CD8-positive, alpha-beta memory T cell (primary cell): ENCODE data around the gene ATP9B. TPM values are rescaled to one million over a fixed set of nuclear protein-coding genes. Genes with fewer than 3 reads are reported as not detected.

Source experiments
- CTCF ChIA-PET: fragments of 350-600 bp; sonication (Branson Sonifier 250); formaldehyde crosslinking; loops from one replicate; lab custom pipeline; 2021; ENCODE audit warnings: antibody characterized with exemption; lab: Charles Lee
- POLR2A ChIA-PET: fragments of 350-600 bp; sonication (Branson Sonifier 250); formaldehyde crosslinking; loops from one replicate; lab custom pipeline; 2021; ENCODE audit warnings: antibody characterized with exemption; lab: Charles Lee
- DNase-seq, 5 donors: peaks; one replicate each; pipeline versions ENCODE4 v3.0.0 to v3.0.0-alpha.2; 2020 to 2022; ENCODE audit warnings: mixed read lengths in 1 of 5
- H3K27ac ChIP-seq: one replicate; pipeline ENCODE4 v1.7.0; 2013; ENCODE audit warnings: low read depth, mild to moderate bottlenecking, low read length, moderate library complexity
- H3K27me3 ChIP-seq: 2 replicates; pipeline ENCODE4 v1.7.0; 2013; ENCODE audit warnings: low read length, mild to moderate bottlenecking; ENCODE audit not compliant: insufficient read depth, poor library complexity, severe bottlenecking
- H3K36me3 ChIP-seq: 2 replicates; pipeline ENCODE4 v1.7.0; 2013; ENCODE audit warnings: mild to moderate bottlenecking, low read length, moderate library complexity; ENCODE audit not compliant: insufficient read depth
- H3K4me1 ChIP-seq: 2 replicates; pipeline ENCODE4 v1.7.0; 2013; ENCODE audit warnings: mild to moderate bottlenecking, low read length, moderate library complexity; ENCODE audit not compliant: insufficient read depth
- H3K4me3 ChIP-seq: 2 replicates; pipeline ENCODE4 v1.7.0; 2013; ENCODE audit warnings: mild to moderate bottlenecking, low read length
- H3K9me3 ChIP-seq: 2 replicates; pipeline ENCODE4 v1.7.0; 2013; ENCODE audit warnings: mild to moderate bottlenecking, low read length
- H3K27ac Mint-ChIP-seq, 8 donors: one replicate each; pipeline ENCODE4 v1.8.0; 2020 to 2021; ENCODE audit warnings: mixed read lengths in 8 of 8, mild to moderate bottlenecking in 6 of 8, inconsistent platforms in 3 of 8, moderate library complexity in 3 of 8
- H3K27me3 Mint-ChIP-seq, 2 donors: one replicate each; pipeline ENCODE4 v1.8.0; 2020 to 2021; ENCODE audit warnings: mixed read lengths in 2 of 2, mild to moderate bottlenecking in 1 of 2, moderate library complexity in 1 of 2
- H3K36me3 Mint-ChIP-seq, 3 donors: one replicate each; pipeline ENCODE4 v1.8.0; 2020 to 2021; ENCODE audit warnings: mixed read lengths in 3 of 3, inconsistent platforms in 1 of 3, mild to moderate bottlenecking in 1 of 3
- H3K4me1 Mint-ChIP-seq, 3 donors: one replicate each; pipeline ENCODE4 v1.8.0; 2020 to 2021; ENCODE audit warnings: mixed read lengths in 3 of 3, inconsistent platforms in 1 of 3, mild to moderate bottlenecking in 1 of 3
- H3K4me3 Mint-ChIP-seq, 7 donors: one replicate each; pipeline ENCODE4 v1.8.0; 2020 to 2021; ENCODE audit warnings: mixed read lengths in 7 of 7, mild to moderate bottlenecking in 6 of 7, moderate library complexity in 4 of 7, inconsistent platforms in 2 of 7
- H3K9me3 Mint-ChIP-seq, 5 donors: one replicate each; pipeline ENCODE4 v1.8.0; 2020 to 2022; ENCODE audit warnings: mixed read lengths in 5 of 5, mild to moderate bottlenecking in 3 of 5, moderate library complexity in 2 of 5, inconsistent platforms in 1 of 5
- polyA plus RNA-seq: library from polyadenylated mRNA; unstranded; fragments of 300-500 nt; fragmentation: Illumina TruSeq; gene quantifications from one replicate; pipeline ENCODE4 v1.2.3, GENCODE V29; 2021
- total RNA-seq, 2 experiments: library from RNA; stranded (reverse); gene quantifications; one replicate each; pipeline ENCODE4 v1.2.3, GENCODE V29; 2021

The ATP9B gene
- total and polyA plus RNA-seq, 3 experiments from 2014 or later: 22.0 to 23.4 (median 22.4) TPM

DNA sequence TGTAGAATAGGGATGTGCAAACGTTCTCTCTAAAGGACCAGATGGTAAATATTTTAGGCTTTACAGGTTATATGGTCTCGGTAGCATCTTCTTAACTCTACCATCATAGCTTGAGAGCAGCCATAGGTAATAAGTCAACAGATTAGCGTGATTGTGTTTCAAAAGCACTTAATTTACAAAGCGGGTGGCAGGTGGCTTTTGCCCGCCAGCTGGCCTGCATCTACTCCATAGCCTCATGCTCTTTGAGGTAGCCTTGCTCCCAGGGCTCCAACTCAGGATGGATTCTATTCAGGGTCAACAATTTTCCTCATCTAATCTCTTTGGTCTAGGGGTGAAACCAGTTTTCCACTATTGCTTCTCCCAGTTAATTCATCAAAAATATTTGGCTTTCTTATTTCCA lies 5.0 kb upstream of the ATP9B start:
- no peak overlapping the region for H3K4me3 Mint-ChIP-seq
- ChIA-PET CTCF (no interaction called here), POLR2A (no interaction called here)
- H3K27ac ChIP-seq: no peak overlapping the region
- H3K4me3 ChIP-seq: no peak overlapping the region
- H3K27me3 Mint-ChIP-seq: peaks cover 7 to 8% of the 10 kb centered on the region in 2 donors
- H3K27ac Mint-ChIP-seq: no peak overlapping the region
- H3K36me3 Mint-ChIP-seq: peaks cover 3 to 11% (median 10%) of the 10 kb centered on the region in 3 donors
- no peak for DNase-seq
- H3K9me3 ChIP-seq: no peaks in the 10 kb centered on the region
- peaks cover 17 to 25% (median 19%) of the 10 kb centered on the region in 3 donors for H3K4me1 Mint-ChIP-seq
- H3K9me3 Mint-ChIP-seq: no peaks in the 10 kb centered on the region
- no peaks in the 10 kb centered on the region for H3K27me3 ChIP-seq
- no peaks in the 10 kb centered on the region for H3K36me3 ChIP-seq
- peaks cover 12% of the 10 kb centered on the region for H3K4me1 ChIP-seq

- Histone ChIP-seq H3K36me3 (no peaks in the 10 kb centered on the region), H3K27ac (no peak overlapping the region), H3K4me3 (no peak overlapping the region), H3K4me1 (peaks cover 21% of the 10 kb centered on the region), H3K9me3 (no peaks in the 10 kb centered on the region), H3K27me3 (no peaks in the 10 kb centered on the region)
- Mint-ChIP-seq H3K27ac (peak overlapping the region in 5 of 8 donors; percentile 7 to 98 (median 74)), H3K36me3 (peaks cover 7 to 11% (median 10%) of the 10 kb centered on the region in 3 donors), H3K4me3 (peak overlapping the region in 3 of 7 donors; percentile 2 to 81 (median 21)), H3K9me3 (no peaks in the 10 kb centered on the region), H3K4me1 (peaks cover 27 to 37% (median 31%) of the 10 kb centered on the region in 3 donors), H3K27me3 (peaks cover 0 to 8% of the 10 kb centered on the region in 2 donors)
- ChIA-PET CTCF (no interaction called here), POLR2A (no interaction called here)
- DNase-seq: no peak
Observed at GRCh38 chr18:79065802-79066201, 3.4 kb upstream of the ATP9B start.

DNA sequence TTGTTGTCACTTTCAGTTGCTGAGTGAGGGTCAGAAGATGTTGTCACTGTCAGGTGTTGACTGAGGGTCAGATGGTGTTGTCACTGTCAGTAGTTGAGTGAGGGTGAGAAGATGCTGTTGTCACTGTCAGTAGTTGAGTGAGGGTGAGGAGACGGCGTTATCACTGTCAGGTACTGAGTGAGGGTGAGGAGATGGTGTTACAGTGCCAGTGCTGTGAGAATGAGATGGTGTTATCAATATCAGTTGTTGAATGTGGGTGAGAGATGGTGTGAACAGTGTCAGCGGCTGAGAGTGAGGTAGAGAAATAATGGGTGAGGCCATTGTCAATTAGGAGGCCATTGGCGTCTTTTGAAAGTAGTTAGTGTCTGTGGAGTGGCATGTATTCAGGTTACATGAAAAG lies 1.6 kb upstream of the ATP9B start:
- peaks cover 9 to 11% (median 9%) of the 10 kb centered on the region in 3 donors for H3K36me3 Mint-ChIP-seq
- H3K27me3 Mint-ChIP-seq: peaks cover 0 to 8% of the 10 kb centered on the region in 2 donors
- peak overlapping the region; percentile 28 to 94 (median 91) for H3K4me3 Mint-ChIP-seq
- Histone ChIP-seq H3K4me3 (no peak overlapping the region), H3K27ac (no peak overlapping the region), H3K4me1 (peaks cover 25% of the 10 kb centered on the region), H3K27me3 (no peaks in the 10 kb centered on the region), H3K9me3 (no peaks in the 10 kb centered on the region), H3K36me3 (no peaks in the 10 kb centered on the region)
- peaks cover 36 to 50% (median 46%) of the 10 kb centered on the region in 3 donors for H3K4me1 Mint-ChIP-seq
- peak overlapping the region; percentile 98 to 100 (median 98) for H3K27ac Mint-ChIP-seq
- H3K9me3 Mint-ChIP-seq: no peaks in the 10 kb centered on the region
- DNase-seq: no peak
- CTCF ChIA-PET: interaction anchor here (0.8 kb wide), 1 partner anchor 149 kb away, joined by 3 read pairs; no protein-coding TSS in a partner anchor
- POLR2A ChIA-PET: no interaction called here

DNA sequence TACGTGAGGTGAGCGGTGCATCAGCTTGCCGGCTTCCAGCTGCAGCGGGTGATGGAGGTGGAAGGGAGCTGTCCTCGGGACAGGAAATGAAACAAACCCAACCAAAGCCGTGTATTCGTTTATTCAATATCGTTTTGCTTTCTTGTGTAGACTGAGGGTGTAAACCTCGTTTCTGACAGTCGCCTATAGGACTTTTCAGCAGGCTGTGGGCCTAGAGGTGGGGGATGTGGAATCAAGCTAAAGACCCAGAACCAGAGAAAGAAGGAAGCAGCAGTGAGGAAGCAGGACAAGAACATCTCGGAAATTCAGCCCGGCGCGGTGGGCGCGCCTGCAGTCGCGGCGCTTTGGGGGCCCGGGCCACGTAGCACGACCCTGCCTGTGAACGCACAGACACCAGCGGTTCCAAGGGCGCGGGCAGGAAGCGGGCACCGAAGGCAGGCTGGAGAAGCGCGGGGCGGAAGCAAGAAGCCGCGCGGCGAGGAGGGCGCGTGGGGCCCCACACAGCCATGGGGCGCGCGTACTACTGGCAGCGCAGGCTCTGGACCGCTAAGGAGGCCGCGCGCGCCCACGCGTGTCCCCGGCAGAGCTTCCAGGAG lies 755 bp upstream of the ATP9B start:
- peak overlapping the region; percentile 91 for H3K27ac ChIP-seq
- H3K9me3 ChIP-seq: no peaks in the 10 kb centered on the region
- DNase-seq: peak in 2 of 5 donors; percentile 31 to 59
- no peaks in the 10 kb centered on the region for H3K9me3 Mint-ChIP-seq
- no peaks in the 10 kb centered on the region for H3K27me3 ChIP-seq
- H3K4me3 Mint-ChIP-seq: peak overlapping the region; percentile 89 to 96 (median 91)
- peak overlapping the region; percentile 98 to 100 (median 98) for H3K27ac Mint-ChIP-seq
- peaks cover 9 to 11% (median 9%) of the 10 kb centered on the region in 3 donors for H3K36me3 Mint-ChIP-seq
- ChIA-PET POLR2A (interaction anchor here (0.6 to 1.2 kb wide), 2 partner anchors 612 to 889 kb away, joined by 3 read pairs; no protein-coding TSS in a partner anchor), CTCF (interaction anchor here (0.8 kb wide), 1 partner anchor 148 kb away, joined by 3 read pairs; no protein-coding TSS in a partner anchor)
- peaks cover 39 to 50% (median 48%) of the 10 kb centered on the region in 3 donors for H3K4me1 Mint-ChIP-seq
- H3K4me3 ChIP-seq: peak overlapping the region; percentile 66
- peaks cover 25% of the 10 kb centered on the region for H3K4me1 ChIP-seq
- peaks cover 0 to 6% of the 10 kb centered on the region in 2 donors for H3K27me3 Mint-ChIP-seq
- no peaks in the 10 kb centered on the region for H3K36me3 ChIP-seq

GRCh38 chr18:79069717-79070151 lies 540 bp downstream of the ATP9B start:
- CTCF ChIA-PET: no interaction called here
- POLR2A ChIA-PET: no interaction called here
- no peaks in the 10 kb centered on the region for H3K36me3 ChIP-seq

DNA sequence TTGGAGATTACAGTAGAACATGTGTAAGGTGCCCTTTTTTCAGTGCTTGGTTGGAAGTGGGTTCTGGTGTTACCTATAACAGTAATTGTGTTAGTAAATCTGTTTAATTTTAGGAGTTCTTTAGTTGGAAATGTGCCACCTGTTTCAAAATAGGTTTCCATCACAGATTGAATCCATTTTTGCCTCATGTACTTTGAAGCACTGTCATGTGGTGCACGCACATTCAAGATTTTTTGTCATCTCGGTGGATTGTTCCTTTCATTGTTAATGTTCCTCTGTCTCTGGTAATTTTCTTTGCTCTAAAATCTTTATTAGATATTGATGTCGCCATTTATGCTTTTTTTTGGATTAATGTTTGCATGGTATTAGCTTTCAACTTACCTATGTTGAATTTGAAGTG lies 1.3 kb downstream of the ATP9B start:
- H3K4me1 Mint-ChIP-seq: peaks cover 55 to 70% (median 68%) of the 10 kb centered on the region in 3 donors
- ChIA-PET CTCF (no interaction called here), POLR2A (no interaction called here)
- Histone ChIP-seq H3K9me3 (no peaks in the 10 kb centered on the region), H3K4me1 (peaks cover 29% of the 10 kb centered on the region), H3K27me3 (no peaks in the 10 kb centered on the region), H3K36me3 (no peaks in the 10 kb centered on the region), H3K4me3 (peak overlapping the region; percentile 59), H3K27ac (peak overlapping the region; percentile 91)
- DNase-seq: no peak
- H3K27ac Mint-ChIP-seq: peak overlapping the region in 7 of 8 donors; percentile 73 to 98 (median 93)
- peak overlapping the region; percentile 91 to 92 (median 91) for H3K4me3 Mint-ChIP-seq
- no peaks in the 10 kb centered on the region for H3K9me3 Mint-ChIP-seq
- peaks cover 0 to 6% of the 10 kb centered on the region in 2 donors for H3K27me3 Mint-ChIP-seq
- peaks cover 12 to 19% (median 17%) of the 10 kb centered on the region in 3 donors for H3K36me3 Mint-ChIP-seq

More at GRCh38 chr18:79069717-79070151, 540 bp downstream of the ATP9B start:
- Mint-ChIP-seq H3K9me3 (no peaks in the 10 kb centered on the region), H3K4me1 (peaks cover 51 to 63% (median 61%) of the 10 kb centered on the region in 3 donors), H3K4me3 (peak overlapping the region; percentile 91 to 92 (median 91)), H3K27ac (peak overlapping the region; percentile 91 to 98 (median 96)), H3K36me3 (peaks cover 12 to 17% (median 17%) of the 10 kb centered on the region in 3 donors), H3K27me3 (peaks cover 0 to 6% of the 10 kb centered on the region in 2 donors)
- Histone ChIP-seq H3K4me1 (peaks cover 25% of the 10 kb centered on the region), H3K9me3 (no peaks in the 10 kb centered on the region), H3K27me3 (no peaks in the 10 kb centered on the region), H3K4me3 (peak overlapping the region; percentile 59), H3K27ac (peak overlapping the region; percentile 91)
- DNase-seq: no peak

DNA sequence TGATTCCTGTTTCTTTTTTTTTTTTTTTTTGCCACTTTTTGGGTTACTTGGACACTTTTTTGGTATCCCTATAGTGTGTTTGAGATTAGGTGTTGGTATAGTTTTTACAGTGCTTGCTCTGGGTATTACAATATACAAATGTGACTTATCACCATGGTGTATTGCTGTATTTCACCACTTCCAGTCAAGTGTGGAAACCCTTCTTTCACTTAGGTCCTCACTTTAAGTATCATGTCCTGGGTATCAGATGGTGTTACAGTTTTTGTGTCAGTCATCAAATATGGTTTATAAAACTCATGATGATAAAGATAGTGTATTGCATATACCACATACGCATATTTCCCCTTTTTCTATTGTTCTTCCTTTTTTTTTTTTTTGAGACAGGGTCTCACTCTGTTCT lies 1.8 kb downstream of the ATP9B start:
- Mint-ChIP-seq H3K4me1 (peaks cover 59 to 74% (median 72%) of the 10 kb centered on the region in 3 donors), H3K27me3 (peaks cover 0 to 4% of the 10 kb centered on the region in 2 donors), H3K36me3 (peaks cover 9 to 22% (median 11%) of the 10 kb centered on the region in 3 donors), H3K9me3 (no peaks in the 10 kb centered on the region), H3K4me3 (peak overlapping the region; percentile 44 to 92 (median 91)), H3K27ac (peak overlapping the region in 5 of 8 donors; percentile 73 to 98 (median 85))
- CTCF ChIA-PET: no interaction called here
- POLR2A ChIA-PET: no interaction called here
- no peak overlapping the region for H3K27ac ChIP-seq
- no peak for DNase-seq
- H3K27me3 ChIP-seq: no peaks in the 10 kb centered on the region
- no peaks in the 10 kb centered on the region for H3K36me3 ChIP-seq
- no peaks in the 10 kb centered on the region for H3K9me3 ChIP-seq
- H3K4me1 ChIP-seq: peaks cover 32% of the 10 kb centered on the region
- H3K4me3 ChIP-seq: no peak overlapping the region
